ENCODE measurements around the gene TSNAX.

The TSNAX gene

GRCh38 chr1:231544943-231545592 is 16.6 kb downstream of the TSNAX start:
- ChIA-PET CTCF (no interaction called here), POLR2A (ENCODE audit: low non-redundant PET) (no interaction called here)
- no peak for TF ChIP-seq CTCF (conservative IDR thresholded peaks at IDR 0.05; ENCODE audit: low read depth)
- no peak for DNase-seq (ENCODE audit: low spot score)
- H3K27ac ChIP-seq: no peak overlapping the region

GRCh38 chr1:231546693-231547092 is 18.2 kb downstream of the TSNAX start:
- no peak for DNase-seq (ENCODE audit: low spot score)
- ChIA-PET CTCF (interaction anchor here (0.6 kb wide), 1 partner anchor 15 kb away, joined by 3 read pairs; no protein-coding TSS in a partner anchor), POLR2A (ENCODE audit: low non-redundant PET) (no interaction called here)

GRCh38 chr1:231549733-231550447 is 21.4 kb downstream of the TSNAX start:
- CTCF ChIA-PET: interaction anchor here (0.6 kb wide), 1 partner anchor 299 kb away, joined by 6 read pairs; no protein-coding TSS in a partner anchor
- TF ChIP-seq CTCF (conservative IDR thresholded peaks at IDR 0.05; ENCODE audit: low read depth): no peak
- POLR2A ChIA-PET (ENCODE audit: low non-redundant PET): no interaction called here
- no peak overlapping the region for H3K27ac ChIP-seq
- no peak for DNase-seq (ENCODE audit: low spot score)

More at GRCh38 chr1:231546693-231547092, 18.2 kb downstream of the TSNAX start:
- TF ChIP-seq CTCF (conservative IDR thresholded peaks at IDR 0.05; ENCODE audit: low read depth): no peak
- H3K27ac ChIP-seq: no peak overlapping the region

- ChIA-PET POLR2A (ENCODE audit: low non-redundant PET) (no interaction called here), CTCF (interaction anchor here (0.6 to 0.7 kb wide), 3 partner anchors 36 to 843 kb away, joined by 3 to 5 read pairs (median 4); no protein-coding TSS in a partner anchor)
- H3K27ac ChIP-seq: no peak overlapping the region
- peak; percentile 11; the same call in 1 of the 2 replicates for TF ChIP-seq CTCF (conservative IDR thresholded peaks at IDR 0.05; ENCODE audit: low read depth)
- DNase-seq (ENCODE audit: low spot score): peak; percentile 23
These were observed 21.9 kb downstream of the TSNAX start for GRCh38 chr1:231550448-231550781.

- no peak for DNase-seq (ENCODE audit: low spot score)
- TF ChIP-seq CTCF (conservative IDR thresholded peaks at IDR 0.05; ENCODE audit: low read depth): no peak
- CTCF ChIA-PET: interaction anchor here (0.5 kb wide), 1 partner anchor 195 kb away, joined by 3 read pairs; no protein-coding TSS in a partner anchor
- no peak overlapping the region for H3K27ac ChIP-seq
- POLR2A ChIA-PET (ENCODE audit: low non-redundant PET): no interaction called here
These were observed 24.9 kb downstream of the TSNAX start for GRCh38 chr1:231553320-231553719.

- ChIA-PET POLR2A (ENCODE audit: low non-redundant PET) (no interaction called here), CTCF (interaction anchor here (0.7 kb wide), 1 partner anchor 192 kb away, joined by 3 read pairs; no protein-coding TSS in a partner anchor)
- no peak for TF ChIP-seq CTCF (conservative IDR thresholded peaks at IDR 0.05; ENCODE audit: low read depth)
- no peak for DNase-seq (ENCODE audit: low spot score)
- no peak overlapping the region for H3K27ac ChIP-seq
These were observed 26.5 kb downstream of the TSNAX start for GRCh38 chr1:231554969-231555368.
